GM19240 (cell line): ENCODE data around the gene BTBD18.

Experiments
- DNase-seq: peaks from one replicate; pipeline ENCODE4 v3.0.0; 2011; ENCODE audit warnings: low spot score; ENCODE audit not compliant: insufficient read length

Gene BTBD18

GRCh38 chr11:57776031-57776521 lies 24.5 kb upstream of the BTBD18 start:
- no peak for DNase-seq

GRCh38 chr11:57775491-57775890 lies 23.9 kb upstream of the BTBD18 start:
- no peak for DNase-seq

GRCh38 chr11:57773026-57773598 lies 21.5 kb upstream of the BTBD18 start:
- DNase-seq = no peak

- DNase-seq = no peak
Observed at GRCh38 chr11:57772562-57772961, 20.9 kb upstream of the BTBD18 start.

DNA sequence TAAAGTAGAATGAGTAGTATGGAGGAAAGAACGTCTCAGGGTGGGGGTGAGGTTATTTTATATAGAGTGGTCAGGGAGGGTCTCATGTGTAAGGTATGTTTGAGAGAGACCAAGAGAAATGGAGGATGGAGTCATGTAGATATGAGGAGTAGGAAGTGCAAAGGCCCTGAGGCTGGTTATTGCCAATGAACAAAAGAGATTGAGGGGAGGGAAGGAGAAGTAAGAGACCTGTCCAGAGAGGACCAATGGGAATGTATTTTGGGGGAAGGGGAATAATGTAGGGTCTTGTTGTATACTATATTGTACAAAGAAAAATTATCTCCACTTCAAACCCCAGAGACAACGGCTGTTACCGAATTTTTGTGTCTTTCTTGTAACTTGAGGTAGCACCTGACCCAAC lies 19.7 kb upstream of the BTBD18 start:
- no peak for DNase-seq

DNA sequence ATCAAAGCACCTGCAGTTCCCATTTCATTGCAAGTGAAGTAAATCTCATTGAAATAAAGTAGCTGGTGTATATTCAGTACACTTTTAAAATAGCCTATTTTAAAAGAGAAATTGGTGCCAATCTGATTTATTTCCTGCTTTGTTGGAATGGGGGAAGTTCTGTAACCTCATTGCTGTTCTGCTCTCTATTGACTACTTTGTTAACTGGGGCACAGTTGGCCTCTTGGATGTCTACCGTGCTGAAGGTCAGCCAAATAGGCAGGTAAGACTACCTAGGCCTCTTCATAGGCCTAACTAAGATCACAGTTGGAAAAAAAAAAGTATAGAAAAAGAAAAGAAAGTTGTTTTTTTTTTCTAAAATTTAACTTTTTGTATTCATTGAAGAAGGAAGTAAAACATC lies 19.2 kb upstream of the BTBD18 start:
- DNase-seq = no peak

DNA sequence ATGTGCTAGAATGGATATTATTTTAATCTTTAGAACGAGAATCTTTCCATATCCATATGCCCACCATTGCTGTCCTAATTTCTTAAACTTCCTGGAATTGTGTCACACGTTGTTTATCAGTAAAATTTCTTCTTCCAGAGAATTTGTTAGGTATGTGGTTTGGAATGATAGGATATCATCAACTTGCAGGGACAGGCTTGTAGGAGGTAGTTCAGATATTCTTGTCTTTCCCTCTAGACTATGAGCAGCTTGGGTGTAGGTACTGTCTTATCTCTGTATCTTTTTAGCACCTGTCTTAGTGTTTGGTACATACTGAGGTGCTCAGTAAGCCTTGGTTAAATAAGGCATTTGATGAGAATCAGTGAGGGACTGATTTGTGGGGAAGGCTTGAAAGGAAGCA lies 13.4 kb upstream of the BTBD18 start:
- no peak for DNase-seq

GRCh38 chr11:57764566-57764965 lies 12.9 kb upstream of the BTBD18 start:
- no peak for DNase-seq

GRCh38 chr11:57764021-57764420 lies 12.4 kb upstream of the BTBD18 start:
- no peak for DNase-seq

GRCh38 chr11:57763568-57763967 lies 11.9 kb upstream of the BTBD18 start:
- DNase-seq = no peak

DNA sequence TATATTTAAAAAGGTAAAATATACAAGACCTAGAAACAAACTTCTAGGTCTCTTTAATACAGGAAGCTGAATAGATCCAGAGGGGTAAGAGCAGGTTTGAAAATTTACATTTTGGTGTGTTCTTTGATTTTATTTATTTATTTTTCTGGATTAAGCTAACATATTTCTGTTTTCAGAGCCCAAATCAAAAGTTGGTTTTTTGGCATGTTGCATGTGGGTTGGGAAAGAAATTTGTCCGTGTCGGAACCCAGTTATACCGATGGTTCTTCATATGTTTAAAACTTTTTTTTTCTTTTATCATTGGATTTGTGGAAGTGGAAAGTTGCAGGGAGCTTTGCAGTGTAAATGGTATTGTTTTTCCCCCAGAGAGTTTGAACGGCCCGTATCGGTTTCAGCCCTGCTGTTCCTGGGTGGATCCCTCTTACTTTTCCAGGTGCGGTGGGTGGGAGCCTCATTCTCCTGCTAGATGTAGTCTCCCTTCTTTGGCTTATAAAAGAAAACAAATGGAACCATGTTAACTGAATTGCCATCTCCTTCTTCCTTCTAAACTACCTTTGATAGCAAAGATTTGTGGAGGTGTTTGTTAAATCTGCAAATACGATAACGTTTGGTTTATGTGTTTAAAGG lies 10.7 kb upstream of the BTBD18 start:
- DNase-seq = no peak

GRCh38 chr11:57761301-57762234 lies 9.9 kb upstream of the BTBD18 start, which contains the start of gene CTNND1:
TSS of gene CTNND1 (plus strand) at chr11:57761802. CDS start at chr11:57791479, 29,677 bp downstream.
- peak; percentile 51 for DNase-seq

GRCh38 chr11:57758174-57758573 lies 6.6 kb upstream of the BTBD18 start:
- DNase-seq = no peak

DNA sequence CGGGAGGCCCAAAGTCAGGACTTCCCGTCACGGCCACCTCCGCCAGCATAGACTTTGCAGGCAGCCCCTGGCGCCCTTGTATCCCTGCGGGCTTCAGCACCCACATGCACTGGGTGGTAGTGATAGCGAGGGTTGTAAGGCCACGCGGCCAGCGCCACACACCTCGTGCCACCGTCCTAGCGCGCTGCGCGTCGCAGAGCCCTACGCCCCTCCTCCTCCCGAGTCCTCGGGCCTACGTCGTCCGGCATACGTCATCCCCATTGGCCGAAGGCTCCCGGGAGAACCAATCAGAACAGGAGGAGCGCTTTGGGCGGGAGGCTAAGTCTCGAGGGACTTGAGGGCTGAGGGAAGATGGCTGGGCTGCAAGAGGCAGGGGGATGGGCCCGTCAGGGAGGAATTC lies 1.3 kb upstream of the BTBD18 start:
- no peak for DNase-seq

- DNase-seq = no peak
Observed at GRCh38 chr11:57751176-57751575, 443 bp downstream of the BTBD18 start.

DNA sequence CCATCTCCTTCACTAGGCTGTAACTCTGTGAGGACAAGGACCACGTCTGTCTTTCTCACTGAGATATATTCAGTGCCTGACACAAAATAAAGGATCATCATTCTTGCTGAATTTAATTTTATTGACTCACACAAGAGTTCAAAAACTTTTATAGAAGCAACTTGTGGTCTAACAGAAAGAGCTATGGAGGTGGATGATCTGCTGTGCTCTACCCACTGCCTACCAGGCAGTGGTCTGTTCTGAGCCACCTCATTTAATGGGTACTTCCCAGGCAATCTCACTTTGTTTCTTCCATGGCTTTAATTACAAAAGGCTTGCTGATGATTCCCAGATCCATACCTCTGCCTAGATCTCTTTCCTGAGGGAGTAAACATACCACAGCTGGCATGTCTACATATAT lies 4.7 kb downstream of the BTBD18 start:
- no peak for DNase-seq

- no peak for DNase-seq
Observed at GRCh38 chr11:57745206-57745605, 6.4 kb downstream of the BTBD18 start.

- no peak for DNase-seq
Observed at GRCh38 chr11:57744357-57744756, 7.3 kb downstream of the BTBD18 start.

GRCh38 chr11:57742087-57742452 lies 9.5 kb downstream of the BTBD18 start:
- DNase-seq = no peak

DNA sequence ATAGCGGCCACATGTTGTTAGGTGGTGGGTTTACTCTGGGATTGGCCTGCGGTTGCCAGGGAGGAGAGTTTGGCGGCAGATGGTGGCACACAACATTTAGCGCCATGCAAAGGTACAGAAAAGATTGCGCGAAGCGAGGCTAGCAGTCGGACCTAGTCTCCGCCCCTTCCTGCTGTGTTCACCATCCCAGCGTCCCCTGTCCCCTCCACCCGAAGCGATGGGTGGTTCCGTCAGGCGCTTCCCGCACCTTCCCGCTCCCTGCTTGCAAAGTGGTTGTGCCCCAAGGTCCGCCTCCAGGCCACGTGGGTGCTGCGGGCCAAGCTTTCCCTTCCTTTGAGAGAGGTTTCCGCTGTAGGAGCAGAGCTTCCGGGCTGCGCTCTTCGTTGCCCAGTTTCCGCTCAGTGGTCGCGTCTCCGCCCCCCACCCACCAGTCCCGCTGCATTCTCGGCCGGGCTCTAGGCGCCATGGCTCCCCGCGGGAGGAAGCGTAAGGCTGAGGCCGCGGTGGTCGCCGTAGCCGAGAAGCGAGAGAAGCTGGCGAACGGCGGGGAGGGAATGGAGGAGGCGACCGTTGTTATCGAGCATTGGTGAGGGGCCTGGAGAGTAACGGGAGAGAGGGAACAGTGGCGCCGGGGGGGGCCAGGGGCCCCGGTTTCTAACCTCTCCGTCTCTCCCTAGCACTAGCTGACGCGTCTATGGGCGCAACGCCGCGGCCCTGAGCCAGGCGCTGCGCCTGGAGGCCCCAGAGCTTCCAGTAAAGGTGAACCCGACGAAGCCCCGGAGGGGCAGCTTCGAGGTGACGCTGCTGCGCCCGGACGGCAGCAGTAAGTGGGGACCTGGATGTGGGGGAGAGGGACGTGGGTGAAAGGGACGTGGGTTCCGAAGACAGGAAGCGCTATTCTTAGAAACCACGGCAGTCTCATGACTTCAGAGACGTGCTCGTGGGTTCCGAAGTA lies 10.2 kb downstream of the BTBD18 start, which contains the start of gene SELENOH:
SELENOH (plus strand) TSS at position 360 of the 955 bp plus-strand sequence; CDS start at position 465, 105 bp downstream.
- DNase-seq = peak; percentile 87
